GM18867 (cell line): Measurements from ENCODE around the gene TRIM26.
"Not testable (repeated sequence)": the region's sequence is repeated elsewhere in the genome, so short reads cannot be mapped to it uniquely, and the experiment has no call there.

Experiments
- ATAC-seq: cut with Tn5 transposase; IDR thresholded peaks from one replicate; pipeline ENCODE4 v1.9.1; 2021; ENCODE audit warnings: mild to moderate bottlenecking, moderate library complexity; ENCODE audit not compliant: unreplicated experiment

TRIM26 gene

DNA sequence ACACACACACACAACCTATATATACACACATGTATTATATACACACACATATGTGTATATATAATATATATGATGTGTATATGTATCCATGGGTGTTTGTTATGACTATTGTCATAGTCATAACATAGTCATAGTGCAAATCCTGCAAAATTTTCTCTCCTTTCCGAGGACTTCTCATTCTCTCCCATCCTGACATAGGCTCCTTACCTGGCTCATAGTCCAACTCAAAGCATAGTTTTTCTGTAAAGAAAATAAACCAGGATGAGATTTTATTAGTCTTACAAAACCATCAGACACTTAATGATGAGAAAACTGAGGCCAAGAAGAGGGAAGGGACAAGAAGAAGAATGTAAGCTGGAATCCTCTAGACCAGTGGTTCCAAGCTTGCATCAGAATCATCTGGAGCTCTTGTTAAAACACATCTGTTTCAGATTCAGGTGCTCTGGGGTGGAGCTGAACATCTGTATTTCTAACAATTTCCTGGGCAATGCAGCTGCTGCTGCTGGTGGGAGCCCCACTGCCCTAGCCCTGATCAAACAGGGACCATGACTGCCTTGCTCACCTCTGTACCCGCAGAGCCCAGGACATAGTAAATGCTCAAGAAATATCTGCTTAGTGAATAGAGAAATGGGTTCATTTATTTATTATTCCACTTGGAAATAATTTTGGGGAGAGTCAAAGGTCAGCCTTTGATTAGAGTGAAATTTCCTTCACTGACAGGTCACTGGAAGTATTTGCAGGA is 57.5 kb downstream of the TRIM26 start:
- no peak for ATAC-seq

- no peak for ATAC-seq
Observed at GRCh38 chr6:30154709-30155519, 58.3 kb downstream of the TRIM26 start.

DNA sequence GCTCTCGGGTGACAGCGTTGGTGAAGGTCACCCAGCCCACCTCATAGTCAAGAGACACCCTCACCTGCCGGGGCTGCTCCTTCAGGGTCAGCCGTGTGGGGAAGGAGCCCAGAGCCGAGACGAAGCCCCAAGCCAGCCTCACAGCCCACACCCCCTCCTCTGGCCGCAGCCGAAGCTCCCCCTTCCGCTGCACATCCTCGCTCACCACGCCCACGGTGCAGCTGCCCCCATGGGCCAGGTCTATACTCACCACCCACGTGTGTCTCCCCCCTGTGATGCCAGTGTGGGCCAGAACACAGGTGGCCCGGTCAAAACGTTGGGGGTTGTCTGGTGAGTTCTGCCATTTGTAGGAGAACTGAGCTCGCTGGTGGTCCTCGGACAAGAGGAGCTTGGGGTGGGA is 59.1 kb downstream of the TRIM26 start:
- no peak for ATAC-seq

DNA sequence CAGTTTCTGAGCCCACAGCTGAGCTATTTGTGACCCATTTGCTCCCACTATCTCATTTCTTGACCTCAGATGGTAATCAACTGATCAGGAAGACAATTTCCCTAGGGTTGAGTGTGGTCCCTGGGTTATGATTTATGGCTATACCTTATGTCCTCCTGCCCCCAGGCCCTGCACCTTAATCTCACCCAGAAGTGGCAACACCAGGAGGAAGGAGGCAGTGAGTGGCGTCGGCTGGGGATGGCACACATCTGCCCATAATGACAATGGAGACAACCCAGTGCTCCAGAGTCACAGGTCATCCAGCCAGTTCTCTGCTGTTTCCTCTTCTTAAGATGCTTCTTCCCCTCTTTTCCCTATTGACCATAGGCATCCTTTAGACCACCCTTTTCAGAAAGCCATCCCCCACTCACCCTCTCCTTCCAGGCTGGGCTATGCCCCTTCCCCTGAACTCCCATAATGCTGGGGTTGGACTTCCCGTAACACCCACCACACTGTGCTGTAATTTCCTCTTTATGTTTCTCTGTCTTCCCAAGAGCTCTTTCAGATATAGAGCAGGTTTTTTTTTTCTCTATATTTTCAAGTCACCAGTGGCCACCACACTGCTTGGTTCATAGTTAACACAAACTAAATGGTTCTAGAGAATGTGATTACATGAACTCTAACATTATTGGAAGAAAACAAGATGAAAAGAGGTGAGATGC is 60.1 kb downstream of the TRIM26 start:
- no peak for ATAC-seq

DNA sequence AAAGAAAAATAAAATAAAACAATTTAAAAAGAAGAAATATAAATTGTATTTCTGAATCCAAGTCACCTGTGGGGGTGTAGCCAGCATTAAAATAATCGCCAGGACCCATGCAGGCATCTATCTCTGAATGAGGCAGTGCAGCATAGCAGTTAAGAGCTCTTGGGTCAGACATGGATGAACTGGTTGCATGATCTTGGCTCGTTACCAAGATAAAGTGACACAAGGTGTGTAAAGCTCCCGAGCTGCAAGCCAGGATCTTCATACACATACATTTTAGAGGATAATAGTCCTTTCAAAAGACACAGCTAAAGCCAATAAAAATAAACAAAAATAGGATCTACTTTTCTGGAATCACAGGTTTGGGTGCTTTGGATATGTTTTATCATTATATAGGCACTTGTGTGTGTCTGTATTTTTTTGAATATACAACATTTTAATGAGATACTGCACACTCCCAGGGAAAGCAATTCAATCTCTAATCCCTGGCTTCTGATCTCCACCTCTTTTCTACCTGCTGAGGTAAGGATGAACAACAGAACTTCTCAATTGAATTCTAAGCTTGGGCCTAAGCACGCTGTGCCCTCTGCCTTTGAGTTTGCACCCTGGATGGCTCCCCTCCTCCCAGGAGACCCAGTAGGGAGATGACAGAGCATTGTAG is 61.1 kb downstream of the TRIM26 start:
- no peak for ATAC-seq

DNA sequence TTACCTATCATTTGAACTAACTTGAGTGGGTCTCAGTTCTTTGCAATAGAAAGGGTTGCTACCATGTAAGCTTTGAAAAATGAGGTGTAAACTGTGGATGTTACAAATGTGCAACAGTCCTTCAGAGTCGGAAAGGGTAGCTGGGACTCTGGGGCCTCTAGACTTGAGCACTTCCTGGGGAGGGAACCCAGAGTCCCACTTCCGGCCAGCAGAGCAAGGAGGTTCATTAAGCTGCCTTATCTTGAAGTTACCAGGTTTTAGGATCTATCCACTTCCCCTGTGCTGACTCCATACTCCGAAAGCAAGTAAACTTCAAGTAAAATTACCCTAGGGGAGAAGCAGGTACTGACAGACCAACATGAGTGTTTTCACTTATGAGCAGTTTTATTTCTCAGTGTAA is 61.6 kb downstream of the TRIM26 start:
- no peak for ATAC-seq

- no peak for ATAC-seq
Observed at GRCh38 chr6:30150671-30151395, 62.4 kb downstream of the TRIM26 start.

- ATAC-seq = no peak
Observed at GRCh38 chr6:30149858-30150550, 63.2 kb downstream of the TRIM26 start.

- ATAC-seq = no peak
Observed at GRCh38 chr6:30149234-30149633, 64.0 kb downstream of the TRIM26 start.

GRCh38 chr6:30147096-30147495 is 66.1 kb downstream of the TRIM26 start:
- no peak for ATAC-seq

GRCh38 chr6:30145818-30146217 is 67.4 kb downstream of the TRIM26 start:
- no peak for ATAC-seq

DNA sequence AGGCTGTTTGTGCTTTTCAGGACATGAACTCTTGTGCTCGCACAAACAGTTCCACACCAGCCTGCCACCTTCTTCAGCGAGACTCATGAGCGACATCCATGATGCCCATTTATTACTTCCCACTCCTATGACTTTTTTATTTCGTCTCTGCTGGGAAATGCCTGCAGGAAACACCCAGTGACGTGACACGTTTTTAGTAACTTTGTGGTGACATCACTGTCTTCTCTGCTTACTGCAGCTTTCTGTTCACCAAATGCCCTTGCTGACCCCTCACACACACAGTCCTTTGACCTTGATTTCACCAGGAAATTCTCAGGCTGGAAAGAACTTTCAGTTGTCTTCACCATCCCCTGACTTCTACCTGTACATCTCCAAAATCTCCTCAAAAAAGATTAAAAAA is 68.4 kb downstream of the TRIM26 start:
- ATAC-seq = no peak

- no peak for ATAC-seq
Observed at GRCh38 chr6:30143780-30144179, 69.4 kb downstream of the TRIM26 start.

GRCh38 chr6:30142665-30143064 is 70.5 kb downstream of the TRIM26 start:
- ATAC-seq = no peak

DNA sequence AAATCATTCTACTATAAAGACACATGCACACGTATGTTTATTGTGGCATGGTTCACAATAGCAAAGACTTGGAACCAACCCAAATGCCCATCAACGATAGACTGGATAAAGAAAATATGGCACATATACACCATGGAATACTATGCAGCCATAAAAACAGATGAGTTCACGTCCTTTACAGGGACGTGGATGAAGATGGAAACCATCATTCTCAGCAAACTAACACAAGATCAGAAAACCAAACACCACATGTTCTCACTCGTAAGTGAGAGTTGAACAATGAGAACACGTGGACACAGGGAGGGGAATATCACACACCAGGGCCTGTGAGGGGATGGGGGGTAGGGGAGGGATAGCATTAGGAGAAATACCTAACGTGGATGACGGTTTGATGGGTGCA is 73.0 kb downstream of the TRIM26 start:
- not testable (repeated sequence) for ATAC-seq

- no peak for ATAC-seq
Observed at GRCh38 chr6:30136570-30137286, 76.5 kb downstream of the TRIM26 start.

- ATAC-seq = no peak
Observed at GRCh38 chr6:30135757-30136156, 77.4 kb downstream of the TRIM26 start, which contains the start of gene TRIM40. Gene TRIM40 (plus strand): TSS chr6:30136140. CDS start chr6:30137037, 897 bp downstream.

DNA sequence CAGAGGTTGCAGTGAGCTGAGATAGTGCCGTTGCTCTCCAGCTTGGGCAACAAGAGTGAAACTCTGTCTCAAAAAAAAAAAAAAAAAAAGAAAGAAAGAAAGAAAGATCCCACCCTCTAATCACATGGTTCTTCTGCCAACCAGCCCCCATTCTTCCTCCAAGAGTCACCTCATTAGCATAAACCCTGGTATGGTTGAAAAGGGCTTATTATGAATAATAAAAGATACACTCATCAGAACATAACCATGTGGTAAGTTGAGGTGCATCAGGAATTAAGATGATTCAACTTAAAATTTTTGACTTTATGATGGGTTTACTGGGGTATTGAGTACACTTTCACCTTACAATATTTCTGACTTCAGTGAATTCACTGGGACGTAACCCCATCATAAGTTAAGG is 78.1 kb downstream of the TRIM26 start:
- no peak for ATAC-seq
